KMS-11 (cell line): ENCODE results near the gene SKAP1.

Source experiments
- H2AFZ ChIP-seq: fragments of 200-600 bp; sonication (generic); 2 replicates; pipeline ENCODE4 v1.6.1; 2016; ENCODE audit warnings: antibody characterized with exemption, mixed run types, low read depth
- H3K27ac ChIP-seq: fragments of 200-600 bp; sonication (generic); 2 replicates; pipeline ENCODE4 v1.6.1; 2016; ENCODE audit warnings: mild to moderate bottlenecking, mixed run types
- H3K27me3 ChIP-seq: fragments of 200-600 bp; sonication (generic); 2 replicates; pipeline ENCODE4 v1.6.1; 2017; ENCODE audit warnings: mild to moderate bottlenecking, low read depth, mixed run types, moderate library complexity; ENCODE audit not compliant: insufficient read depth
- H3K36me3 ChIP-seq: fragments of 200-600 bp; sonication (generic); 2 replicates; pipeline ENCODE4 v1.6.1; 2017; ENCODE audit warnings: mild to moderate bottlenecking, mixed run types; ENCODE audit not compliant: insufficient read depth
- H3K4me1 ChIP-seq: fragments of 200-600 bp; sonication (generic); 2 replicates; pipeline ENCODE4 v1.6.1; 2016; ENCODE audit warnings: mild to moderate bottlenecking, low read depth, mixed run types; ENCODE audit not compliant: poor library complexity, severe bottlenecking
- H3K4me2 ChIP-seq: fragments of 200-600 bp; sonication (generic); 2 replicates; pipeline ENCODE4 v1.7.0; 2016; ENCODE audit warnings: mild to moderate bottlenecking, mixed run types
- H3K4me3 ChIP-seq: fragments of 200-600 bp; sonication (generic); IDR thresholded peaks from 2 replicates; pipeline ENCODE4 v1.6.1; 2017; ENCODE audit warnings: low read depth, low read length, mixed read lengths; ENCODE audit not compliant: insufficient read depth
- H3K79me2 ChIP-seq: fragments of 200-600 bp; sonication (generic); 2 replicates; pipeline ENCODE4 v1.6.1; 2016; ENCODE audit warnings: low read depth, mixed run types; ENCODE audit not compliant: insufficient read depth
- H3K9ac ChIP-seq: fragments of 200-600 bp; sonication (generic); 2 replicates; pipeline ENCODE4 v1.6.1; 2016; ENCODE audit warnings: mild to moderate bottlenecking, mixed run types
- H4K20me1 ChIP-seq: fragments of 200-600 bp; sonication (generic); 2 replicates; pipeline ENCODE4 v1.6.1; 2016; ENCODE audit warnings: mild to moderate bottlenecking, mixed run types; ENCODE audit not compliant: insufficient read depth
- TF ChIP-seq, protein P1 (sequence below): fragments of 200-600 bp; sonication (generic); conservative IDR thresholded peaks from 2 replicates; pipeline ENCODE4 v1.6.1; 2017; ENCODE audit warnings: low read depth, mild to moderate bottlenecking, antibody characterized with exemption, low read length, moderate library complexity, mixed read lengths

Gene SKAP1

DNA sequence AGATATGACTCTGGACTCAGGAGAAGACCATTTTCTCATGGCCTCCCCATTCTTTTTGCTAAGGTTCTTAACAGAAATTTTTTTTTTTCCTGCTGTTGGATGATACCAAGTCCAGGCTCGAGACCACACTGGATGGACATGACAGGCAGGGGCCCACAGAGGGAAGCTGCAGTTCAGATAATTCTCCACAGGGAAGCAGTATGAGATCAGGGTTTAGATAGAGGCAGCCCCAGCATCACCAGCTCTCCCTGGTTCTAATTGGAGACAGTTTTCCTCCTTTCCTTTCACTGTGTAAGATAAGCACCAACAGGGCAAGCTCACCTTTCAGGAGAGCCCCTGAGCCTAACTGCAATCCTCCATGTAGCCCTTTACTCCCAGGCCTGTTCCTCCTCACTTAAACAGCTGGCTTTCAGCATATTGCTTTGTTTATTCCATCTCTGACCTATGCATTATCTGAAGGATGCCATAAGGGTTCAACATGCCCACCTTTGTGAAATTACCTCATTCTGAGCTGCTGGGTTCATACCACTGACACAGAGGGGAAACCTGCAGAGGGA, 214.4 kb downstream of the SKAP1 start:
- no peak overlapping the region for H3K4me2 ChIP-seq
- no peaks in the 10 kb centered on the region for H3K4me1 ChIP-seq
- H3K27me3 ChIP-seq: no peaks in the 10 kb centered on the region
- no peak overlapping the region for H3K9ac ChIP-seq
- H3K79me2 ChIP-seq: no peaks in the 10 kb centered on the region
- H3K36me3 ChIP-seq: no peaks in the 10 kb centered on the region
- no peak overlapping the region for H2AFZ ChIP-seq
- TF ChIP-seq, protein P1, sequence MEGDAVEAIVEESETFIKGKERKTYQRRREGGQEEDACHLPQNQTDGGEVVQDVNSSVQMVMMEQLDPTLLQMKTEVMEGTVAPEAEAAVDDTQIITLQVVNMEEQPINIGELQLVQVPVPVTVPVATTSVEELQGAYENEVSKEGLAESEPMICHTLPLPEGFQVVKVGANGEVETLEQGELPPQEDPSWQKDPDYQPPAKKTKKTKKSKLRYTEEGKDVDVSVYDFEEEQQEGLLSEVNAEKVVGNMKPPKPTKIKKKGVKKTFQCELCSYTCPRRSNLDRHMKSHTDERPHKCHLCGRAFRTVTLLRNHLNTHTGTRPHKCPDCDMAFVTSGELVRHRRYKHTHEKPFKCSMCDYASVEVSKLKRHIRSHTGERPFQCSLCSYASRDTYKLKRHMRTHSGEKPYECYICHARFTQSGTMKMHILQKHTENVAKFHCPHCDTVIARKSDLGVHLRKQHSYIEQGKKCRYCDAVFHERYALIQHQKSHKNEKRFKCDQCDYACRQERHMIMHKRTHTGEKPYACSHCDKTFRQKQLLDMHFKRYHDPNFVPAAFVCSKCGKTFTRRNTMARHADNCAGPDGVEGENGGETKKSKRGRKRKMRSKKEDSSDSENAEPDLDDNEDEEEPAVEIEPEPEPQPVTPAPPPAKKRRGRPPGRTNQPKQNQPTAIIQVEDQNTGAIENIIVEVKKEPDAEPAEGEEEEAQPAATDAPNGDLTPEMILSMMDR: 0 out of 2 replicates have a peak, but pooled peaks have one; percentile 25
- no peak overlapping the region for H3K4me3 ChIP-seq
- H3K27ac ChIP-seq: no peak overlapping the region
- no peaks in the 10 kb centered on the region for H4K20me1 ChIP-seq

DNA sequence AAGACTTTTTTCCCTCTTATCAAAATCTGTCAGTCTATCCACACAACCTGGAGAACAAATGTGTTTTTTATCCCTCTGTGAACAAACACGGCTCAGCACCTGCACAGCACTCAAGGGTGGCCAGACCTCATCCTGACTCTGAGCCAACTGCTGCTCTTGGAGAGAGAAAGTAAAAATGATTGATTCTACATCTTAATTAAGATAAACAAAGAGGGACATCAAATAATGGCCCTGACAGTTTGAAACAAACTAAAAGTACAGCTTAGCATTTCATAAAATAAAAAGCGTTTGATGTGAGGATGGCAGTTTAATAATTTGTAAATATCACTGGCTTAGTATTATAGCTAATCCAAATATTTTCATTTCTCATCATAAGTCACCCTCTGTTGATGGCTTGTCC, 216.2 kb downstream of the SKAP1 start:
- H3K4me3 ChIP-seq: no peak overlapping the region
- TF ChIP-seq, protein P1: no peak
- no peaks in the 10 kb centered on the region for H3K36me3 ChIP-seq
- no peak overlapping the region for H2AFZ ChIP-seq
- H3K27me3 ChIP-seq: no peaks in the 10 kb centered on the region
- H4K20me1 ChIP-seq: no peaks in the 10 kb centered on the region
- no peaks in the 10 kb centered on the region for H3K79me2 ChIP-seq
- no peak overlapping the region for H3K27ac ChIP-seq
- no peak overlapping the region for H3K4me2 ChIP-seq
- no peaks in the 10 kb centered on the region for H3K4me1 ChIP-seq
- H3K9ac ChIP-seq: no peak overlapping the region

DNA sequence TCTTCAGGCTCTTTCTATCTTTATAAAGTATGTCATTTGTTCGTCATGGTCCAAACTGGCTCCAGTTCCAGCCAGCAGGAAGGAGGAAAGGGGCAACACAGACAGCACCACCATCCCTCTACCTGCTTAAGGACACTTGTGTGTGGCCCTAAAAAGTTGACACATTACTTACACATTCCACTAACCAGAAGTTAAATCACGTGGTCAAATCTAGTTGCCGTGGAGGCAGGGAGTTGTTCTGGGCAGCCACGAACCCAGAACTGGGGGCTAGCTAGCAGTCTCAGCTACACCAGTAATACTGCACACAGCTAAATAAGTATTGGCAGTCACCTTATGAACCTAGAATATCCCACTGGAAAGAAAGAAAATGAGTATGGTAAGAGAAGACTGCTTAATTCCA, 218.2 kb downstream of the SKAP1 start:
- Histone ChIP-seq H3K4me1 (no peaks in the 10 kb centered on the region), H3K27me3 (no peaks in the 10 kb centered on the region), H3K36me3 (no peaks in the 10 kb centered on the region), H3K4me2 (no peak overlapping the region), H3K27ac (no peak overlapping the region), H2AFZ (no peak overlapping the region), H3K9ac (no peak overlapping the region), H3K79me2 (no peaks in the 10 kb centered on the region), H3K4me3 (no peak overlapping the region), H4K20me1 (no peaks in the 10 kb centered on the region)
- TF ChIP-seq, protein P1: no peak

DNA sequence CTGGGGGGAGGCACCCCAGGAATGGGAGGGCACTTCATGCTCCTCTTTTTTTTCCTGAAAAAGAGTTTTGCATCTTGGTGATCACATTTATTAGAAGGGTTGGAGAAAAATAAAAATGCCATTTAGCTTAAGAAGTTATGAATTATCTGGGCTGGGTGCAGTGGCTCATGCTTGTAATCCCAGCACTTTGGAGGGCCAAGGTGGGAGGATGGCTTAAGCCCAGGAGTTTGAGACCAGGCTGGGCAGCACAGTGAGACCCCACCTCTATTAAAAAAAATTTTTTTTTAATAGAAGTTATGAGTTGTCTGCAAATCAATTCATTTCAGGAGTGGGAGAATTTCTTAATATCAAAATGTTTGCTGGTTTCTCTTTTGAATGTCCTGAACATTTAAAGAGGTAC, 219.0 kb downstream of the SKAP1 start:
- H3K4me2 ChIP-seq: no peak overlapping the region
- H4K20me1 ChIP-seq: no peaks in the 10 kb centered on the region
- H3K79me2 ChIP-seq: no peaks in the 10 kb centered on the region
- H3K27ac ChIP-seq: no peak overlapping the region
- no peak overlapping the region for H2AFZ ChIP-seq
- no peak overlapping the region for H3K9ac ChIP-seq
- H3K4me3 ChIP-seq: no peak overlapping the region
- TF ChIP-seq, protein P1: no peak
- H3K36me3 ChIP-seq: no peaks in the 10 kb centered on the region
- no peaks in the 10 kb centered on the region for H3K4me1 ChIP-seq
- H3K27me3 ChIP-seq: no peaks in the 10 kb centered on the region
